CD4-positive, alpha-beta T cell treated with Interleukin-10 for 1 hour (primary cell): ENCODE results near the gene KCP.

ENCODE experiments used
- DNase-seq: peaks from one replicate; pipeline ENCODE4 v3.0.0-alpha.2; 2020

Gene KCP

DNA sequence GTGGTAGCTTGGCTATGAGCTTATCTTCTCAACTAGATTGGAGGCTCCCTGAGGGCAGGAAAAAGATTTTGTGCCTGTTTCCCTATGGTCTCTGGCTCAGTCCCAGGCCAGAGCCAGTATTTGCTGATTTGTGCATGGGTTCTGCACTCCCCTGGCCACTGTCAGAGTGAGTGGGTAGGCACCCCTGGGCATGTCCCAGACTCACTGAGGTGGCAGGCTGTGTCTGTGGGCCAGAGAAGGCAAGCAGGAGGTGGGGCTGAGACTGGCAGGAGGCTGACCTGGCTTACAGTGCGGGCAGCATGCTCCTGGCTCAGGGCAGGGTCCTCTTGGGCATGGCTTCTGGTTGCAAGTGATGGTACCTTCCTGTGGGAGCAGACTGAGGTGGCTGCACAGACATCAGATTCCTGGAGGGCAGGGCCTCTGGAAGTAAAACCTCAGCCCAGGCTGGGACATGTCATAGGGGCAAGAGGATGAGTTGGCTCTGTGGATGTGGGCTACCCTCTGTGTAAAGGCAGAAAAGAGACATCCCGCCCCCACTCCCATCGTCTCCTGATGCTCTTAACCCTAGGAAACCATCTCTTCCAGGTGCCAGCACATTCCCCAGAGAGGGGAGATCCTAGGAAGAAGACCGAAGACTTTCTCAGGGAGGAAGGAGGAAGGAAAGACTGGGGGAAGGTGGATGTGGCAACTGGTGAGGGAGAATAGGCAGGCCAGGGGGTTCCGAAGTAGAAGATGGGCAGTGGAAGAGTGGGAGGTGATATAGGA is 4.3 kb downstream of the KCP start:
- no peak for DNase-seq

DNA sequence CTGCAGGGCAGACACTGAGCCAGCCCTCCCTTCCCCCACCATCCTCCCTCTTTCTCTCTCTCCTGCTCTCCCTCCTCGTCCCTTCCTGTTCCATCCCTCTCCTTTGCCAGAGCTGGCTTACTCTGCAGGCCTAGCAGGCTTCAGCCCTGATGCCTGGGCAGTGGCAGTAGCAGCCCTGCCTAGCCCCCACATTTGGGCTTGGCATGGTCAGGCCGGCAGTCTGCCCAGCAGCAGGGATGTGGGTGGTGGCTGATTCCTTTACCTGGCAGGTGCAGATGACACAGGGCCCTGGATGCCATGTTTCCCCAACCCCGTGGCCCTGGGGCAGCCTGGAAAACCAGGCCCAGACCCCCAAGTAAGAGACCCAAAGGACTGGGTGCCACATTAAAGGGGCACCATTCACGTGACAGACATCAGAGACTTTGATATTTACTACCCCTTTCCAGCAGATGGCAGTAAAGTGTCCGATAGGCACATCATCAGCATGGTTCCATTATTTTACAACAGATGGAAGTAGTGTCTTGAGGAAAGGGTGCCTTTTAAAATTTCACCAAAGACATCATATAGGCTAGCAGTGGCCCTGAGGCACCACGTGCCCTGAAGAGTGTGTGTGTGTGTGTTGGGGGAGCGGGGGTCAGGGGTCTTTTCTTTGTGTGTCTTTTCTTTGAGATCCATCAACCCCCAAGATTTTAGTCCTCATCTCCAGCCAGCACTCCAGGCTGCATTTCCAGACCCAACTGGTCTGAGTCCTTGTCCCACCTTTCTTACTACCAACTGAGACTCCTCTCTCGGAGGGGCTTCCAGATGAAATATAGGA is 5.9 kb downstream of the KCP start:
- peak; percentile 72 for DNase-seq

DNA sequence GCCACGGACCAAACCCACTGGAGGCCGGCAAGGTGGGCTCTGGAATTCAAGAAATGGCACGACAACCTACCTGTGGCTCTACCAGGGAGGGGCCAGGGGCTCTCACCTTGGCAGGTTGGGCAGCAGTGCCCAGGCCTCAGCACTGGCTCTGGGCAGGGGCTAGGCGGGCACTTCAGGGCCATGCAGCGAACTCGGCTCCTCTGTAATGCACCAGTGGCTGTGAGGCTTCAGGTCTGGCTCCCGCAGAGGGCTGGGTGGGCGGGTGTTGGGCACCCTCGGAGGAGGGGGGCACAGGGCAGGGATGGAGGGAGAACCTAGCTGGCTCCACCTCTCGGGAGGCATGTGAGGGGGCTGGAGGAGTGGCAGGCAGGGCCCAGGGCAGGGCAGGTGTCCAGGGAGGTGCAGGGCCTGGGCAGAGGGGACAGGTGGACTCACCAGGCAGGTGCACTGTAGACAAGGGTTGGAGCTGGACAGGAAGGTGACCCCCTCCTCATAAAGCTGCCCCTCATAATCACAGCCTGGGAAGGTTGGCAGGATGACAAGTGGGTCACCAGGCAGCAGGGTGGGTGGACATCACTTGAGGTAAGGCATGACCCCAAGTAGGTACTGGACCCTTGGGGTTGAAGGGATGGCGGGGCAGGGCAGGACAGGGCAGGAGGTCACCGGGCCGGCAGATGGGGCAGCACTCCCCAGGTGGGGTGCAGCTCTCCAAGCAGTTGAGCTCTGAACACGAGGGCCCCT is 6.7 kb downstream of the KCP start:
- DNase-seq = no peak

DNA sequence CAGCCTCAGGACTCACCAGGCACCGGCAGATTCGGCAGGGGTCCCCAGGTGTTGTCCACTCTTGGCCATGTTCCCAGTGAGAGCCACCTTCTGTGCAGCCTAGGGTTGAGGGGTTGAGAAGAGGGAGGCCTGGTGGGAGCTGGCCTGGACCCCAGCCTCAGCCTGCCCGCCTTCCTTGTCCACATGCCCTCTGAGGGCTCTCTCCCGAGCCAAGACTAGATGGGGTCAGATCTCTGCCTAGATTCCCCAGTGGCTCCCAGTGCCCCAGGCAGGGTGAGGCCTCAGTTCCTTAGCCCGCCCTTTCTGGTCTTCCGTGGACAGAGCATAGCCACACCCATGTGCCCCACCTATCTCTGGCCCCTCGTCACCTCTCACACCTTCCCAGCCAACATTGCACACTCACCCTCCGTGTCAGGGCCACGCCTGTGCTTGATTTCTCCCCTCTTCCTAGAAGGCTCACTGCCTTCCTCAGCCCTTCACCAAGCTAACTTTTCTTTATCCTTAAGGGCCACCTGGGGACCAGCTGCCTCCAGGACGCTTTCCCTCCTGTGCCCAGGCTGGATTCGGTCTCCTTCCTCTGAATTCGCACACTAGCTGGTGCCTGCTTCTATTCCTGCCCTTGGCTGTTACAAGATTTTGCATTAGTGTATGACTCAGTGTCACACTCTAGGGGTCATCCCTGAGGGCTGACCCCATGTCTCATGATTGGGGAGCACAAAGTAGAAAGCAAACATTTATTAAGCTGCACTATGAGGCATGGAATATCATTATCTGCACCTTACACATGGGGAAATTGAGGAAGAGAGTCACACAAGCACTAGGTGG is 7.5 kb downstream of the KCP start:
- no peak for DNase-seq

DNA sequence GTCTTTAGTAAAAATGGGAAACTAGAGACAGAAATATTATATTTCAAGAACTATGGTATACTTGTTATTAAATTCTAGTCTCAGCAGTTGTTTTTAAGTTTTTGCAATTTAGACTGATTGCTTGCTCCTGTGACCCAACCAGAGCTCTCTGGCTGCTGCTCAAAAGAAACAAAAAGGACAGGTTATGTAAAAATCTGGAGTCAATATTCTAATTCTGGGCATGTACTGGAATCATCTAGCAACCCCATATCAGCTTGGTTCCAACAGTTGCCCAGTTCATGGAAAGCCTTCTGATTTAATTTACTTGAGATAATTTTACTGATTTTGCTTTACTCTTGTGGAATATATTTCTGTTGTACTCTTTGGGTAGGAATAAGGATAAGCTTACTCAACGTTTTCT is 10.3 kb downstream of the KCP start:
- no peak for DNase-seq

DNA sequence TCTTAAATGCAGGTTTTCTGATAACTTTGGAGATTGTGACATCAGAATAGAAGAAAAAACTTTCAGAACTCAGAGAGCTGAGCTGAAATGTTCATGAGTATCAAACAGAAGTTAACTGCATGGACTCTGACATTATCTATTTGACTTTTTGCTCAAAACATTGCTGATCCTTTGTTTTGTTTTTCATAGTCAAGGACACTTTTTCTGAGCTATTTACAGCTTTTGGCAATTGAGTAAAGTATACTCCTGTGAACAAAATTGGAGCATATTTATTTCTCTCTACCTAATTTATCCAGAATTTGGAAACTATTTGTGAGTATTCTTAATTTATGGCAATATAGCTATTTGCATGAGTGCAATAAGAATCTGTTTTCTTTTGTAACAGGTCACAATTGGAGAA is 11.1 kb downstream of the KCP start:
- DNase-seq = no peak

DNA sequence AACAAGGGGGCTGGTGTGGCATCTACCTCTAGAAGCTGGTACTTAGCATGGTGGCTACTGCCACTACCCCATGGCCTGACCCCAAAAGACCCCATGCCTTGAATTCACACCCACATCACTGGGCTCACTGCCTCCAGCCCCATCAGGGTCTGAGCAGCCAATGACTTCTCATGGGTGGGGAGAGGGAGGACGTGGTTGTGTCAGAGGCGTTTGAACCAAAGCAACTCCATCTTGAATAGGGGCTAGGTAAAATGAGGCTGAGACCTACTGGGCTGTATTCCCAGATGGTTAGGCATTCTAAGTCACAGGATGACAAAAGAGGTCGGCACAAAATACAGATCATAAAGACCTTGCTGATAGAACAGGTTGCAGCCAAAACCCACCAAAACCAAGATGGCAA is 15.2 kb downstream of the KCP start:
- no peak for DNase-seq

DNA sequence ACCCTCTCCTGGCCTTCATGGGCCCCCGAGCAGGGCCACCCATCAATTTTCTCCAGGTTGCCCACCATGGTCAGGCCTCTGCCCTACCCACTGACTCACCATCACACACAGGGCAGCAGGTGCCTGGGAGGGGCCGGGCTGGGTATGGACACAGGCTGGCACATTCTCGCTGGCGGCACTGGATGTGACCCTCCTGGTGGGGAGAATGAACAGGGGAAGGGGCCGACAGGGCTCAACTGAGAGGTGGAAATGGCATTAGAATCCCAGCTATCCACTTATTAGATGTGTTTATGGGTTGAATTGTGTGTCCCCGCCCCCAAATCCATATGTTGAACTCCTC is 16.4 kb downstream of the KCP start:
- DNase-seq = no peak

DNA sequence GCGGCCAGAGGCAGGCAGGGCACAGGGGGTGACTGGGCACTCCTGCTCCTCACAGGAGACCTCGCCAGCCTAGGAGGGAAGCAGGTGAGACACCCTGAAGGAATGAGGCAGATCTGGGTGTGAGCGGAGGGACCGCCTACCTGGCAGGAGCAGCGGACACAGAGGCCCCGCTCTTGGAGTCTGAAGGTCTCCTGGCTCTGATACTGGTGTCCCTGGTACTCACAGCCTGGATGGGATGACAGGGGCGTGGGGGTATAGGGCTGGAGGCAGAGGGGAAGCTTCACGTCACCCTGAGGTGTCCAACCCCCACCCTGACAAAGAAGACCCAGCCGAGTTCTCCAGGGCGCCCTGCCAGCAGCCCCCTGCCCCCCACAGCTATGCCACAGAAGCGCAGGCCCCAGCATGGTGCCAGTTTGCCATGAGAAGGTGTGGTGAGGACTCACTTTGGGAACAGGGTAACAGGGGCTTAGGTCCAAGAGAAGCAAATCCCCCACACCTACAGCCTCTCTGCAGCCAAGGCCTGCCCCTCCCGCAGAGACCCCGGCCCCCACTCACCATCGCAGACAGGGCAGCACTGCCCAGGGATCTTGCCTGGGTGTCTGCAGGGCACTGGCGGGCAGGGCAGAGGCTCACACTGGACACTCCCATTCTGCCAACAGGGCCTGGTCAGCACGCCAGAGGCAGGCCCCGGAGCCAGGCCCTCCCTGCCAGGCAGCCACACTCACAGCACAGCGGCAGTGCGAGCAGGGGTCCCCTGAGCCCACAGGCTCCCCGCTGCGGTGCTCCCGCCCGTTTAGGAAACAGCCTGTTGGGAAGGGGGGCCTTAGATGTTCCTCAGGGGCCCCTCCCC is 17.0 kb downstream of the KCP start:
- no peak for DNase-seq

DNA sequence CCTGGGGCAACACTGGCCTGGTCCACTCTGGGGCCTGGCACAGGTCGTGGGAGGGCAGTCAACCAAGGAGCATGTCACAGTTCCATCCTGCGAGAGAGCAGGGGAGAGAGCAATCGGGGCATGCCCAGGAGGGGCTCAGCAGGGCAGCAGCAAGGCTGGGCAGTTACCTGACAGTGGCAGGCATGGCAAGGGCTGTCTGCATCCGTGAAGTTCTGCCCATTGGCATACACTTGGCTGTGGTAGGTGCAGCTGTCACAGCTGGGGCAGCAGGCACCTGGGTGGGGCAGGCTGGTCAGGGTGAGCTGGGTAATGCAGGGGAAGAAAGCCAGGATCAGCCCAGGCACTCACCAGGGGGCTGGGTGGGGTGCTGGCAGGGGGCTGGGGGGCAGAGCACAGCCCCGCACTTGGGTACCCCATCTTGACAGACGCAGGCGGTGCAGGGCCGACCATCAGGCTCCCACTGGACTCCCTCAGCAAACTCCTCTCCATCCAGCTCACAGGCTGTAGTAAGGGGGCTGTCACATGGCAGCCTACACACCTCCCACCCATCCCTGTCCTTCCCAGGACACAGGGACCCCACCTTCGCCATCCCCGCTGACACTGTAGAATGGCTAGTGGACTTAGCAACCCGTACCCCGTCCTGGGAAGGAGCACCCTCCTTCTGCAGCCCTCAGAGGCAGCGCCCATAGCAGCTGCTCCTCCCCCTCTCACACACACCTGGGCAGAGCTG is 17.8 kb downstream of the KCP start:
- no peak for DNase-seq

DNA sequence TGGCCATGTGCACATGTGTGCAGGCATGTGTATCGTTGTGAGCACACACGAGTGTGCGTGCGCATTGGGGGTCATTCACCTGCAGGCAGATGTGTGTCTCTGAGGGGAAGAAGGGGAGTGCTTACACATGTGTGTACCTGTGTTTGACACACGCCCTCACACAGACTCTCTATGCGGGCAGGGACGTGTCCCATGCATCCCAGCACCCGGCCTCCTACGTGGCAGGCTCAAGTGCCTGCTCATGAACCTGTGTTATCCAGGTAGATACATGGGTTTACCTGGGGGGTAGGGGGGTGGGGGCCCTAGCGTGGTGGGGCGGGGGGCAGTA is 18.6 kb downstream of the KCP start:
- DNase-seq = no peak

DNA sequence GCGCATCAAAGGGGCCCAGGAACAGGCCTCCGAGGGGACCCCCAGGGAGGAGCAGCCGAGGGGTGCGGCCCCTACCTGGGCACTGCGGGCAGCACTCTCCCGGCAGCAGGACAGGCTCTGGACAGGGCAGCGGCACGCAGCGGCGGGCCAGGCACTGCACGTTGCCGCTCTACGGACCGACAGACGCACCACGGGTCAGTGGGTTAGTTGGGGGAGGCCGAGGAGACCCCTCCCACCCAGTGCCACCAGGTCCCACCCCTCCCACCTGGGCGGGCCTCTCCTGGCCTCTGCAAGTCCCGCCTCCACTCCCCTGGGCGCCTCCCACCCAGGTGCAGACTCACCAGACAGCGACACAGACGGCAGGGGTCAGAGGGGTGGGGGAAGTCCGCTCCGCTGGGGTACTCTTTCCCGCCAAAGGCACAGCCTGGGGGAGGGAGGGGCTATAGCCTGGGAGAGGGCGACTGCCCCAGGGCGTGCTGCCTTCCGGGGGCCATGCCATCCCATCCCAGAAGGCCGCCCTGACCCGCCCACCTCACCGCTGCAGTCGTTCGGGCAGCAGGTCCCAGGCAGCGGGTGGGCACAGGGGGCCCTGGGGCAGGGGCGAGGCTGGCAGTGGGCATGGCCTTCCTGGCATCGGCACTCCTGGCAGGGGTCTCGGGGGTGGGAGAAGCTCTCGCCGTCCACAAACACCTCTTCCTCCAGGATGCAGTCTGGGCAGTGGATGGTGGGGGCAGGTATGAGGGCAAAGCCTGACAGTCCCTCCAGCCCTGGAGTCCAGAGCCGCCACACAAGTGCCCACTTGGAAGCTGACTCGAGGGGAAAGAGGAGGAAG is 19.2 kb downstream of the KCP start:
- DNase-seq = peak; percentile 12

DNA sequence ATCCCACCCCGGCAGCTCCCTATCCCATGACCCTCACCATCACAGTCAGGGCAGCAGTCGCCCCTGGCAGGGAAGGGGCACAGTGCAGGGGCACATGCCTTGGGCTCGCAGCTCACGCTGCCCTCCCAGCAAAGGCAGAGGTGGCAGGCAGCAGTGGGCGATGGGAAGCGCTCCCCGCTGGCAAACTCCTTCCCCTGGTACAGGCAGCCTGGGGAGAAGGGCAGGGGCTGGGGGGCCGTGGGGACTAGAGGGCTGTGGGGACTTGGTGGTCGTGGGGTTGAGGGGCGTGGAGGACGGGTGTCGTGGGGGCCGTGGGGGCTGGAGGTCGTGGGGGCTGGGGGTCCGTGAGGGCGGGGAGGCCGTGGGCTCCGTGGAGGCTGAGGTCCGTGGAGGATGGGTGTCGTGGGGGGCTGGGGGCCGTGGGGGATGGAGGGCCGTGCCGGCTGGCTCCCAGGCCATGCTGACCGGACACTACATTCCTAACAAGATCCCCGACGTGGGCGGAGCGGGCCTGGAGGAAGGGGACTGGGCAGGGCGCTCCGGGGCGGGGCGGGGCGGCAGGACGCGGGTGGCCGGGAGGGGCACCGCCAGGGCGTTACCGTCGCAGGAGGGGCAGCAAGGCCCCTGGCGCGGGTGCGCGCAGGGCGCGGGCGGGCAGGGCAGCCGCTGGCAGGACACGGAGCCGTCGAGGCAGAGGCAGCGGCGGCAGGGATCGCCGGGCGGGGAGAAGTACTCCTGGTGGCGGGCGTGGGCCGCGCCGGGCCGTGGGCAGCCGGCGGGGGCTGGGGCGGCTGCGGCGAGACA is 20.0 kb downstream of the KCP start:
- DNase-seq = no peak

DNA sequence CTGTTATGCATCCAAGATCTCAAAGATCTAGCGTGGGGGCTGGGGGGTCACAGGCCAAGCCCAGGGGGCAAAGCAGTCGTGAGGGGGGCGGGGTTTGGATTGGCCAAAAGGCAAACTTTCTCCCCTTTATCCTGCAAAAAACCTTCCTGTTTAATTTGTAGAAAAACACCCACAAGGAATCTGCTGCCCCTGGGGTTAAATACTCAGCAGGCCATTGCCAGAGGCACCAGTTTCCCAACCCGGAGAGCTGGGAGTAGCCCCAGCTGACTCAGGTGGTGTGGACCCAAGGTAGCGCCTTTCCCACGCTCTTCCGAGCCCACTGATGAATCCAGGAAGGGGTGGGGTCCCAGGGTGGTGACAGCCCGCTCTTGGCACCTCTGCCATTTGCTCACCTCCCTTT is 21.4 kb downstream of the KCP start:
- DNase-seq = no peak

DNA sequence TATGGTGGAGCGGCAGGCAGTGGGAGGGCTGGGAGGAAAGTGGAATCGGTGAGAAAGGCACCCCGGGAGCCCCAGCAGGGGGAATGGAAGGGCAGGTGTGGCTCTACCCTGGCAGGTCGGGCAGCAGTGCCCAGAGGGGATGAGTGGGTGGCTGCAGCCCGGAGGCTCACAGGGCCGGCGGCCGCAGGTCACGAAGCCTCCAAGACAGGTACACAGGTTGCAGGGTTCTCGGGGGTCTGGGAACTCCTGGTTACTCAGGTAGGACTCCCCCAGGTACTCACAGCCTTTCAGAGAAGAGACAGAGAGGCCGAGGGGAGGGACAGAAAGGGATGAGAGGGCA is 21.8 kb downstream of the KCP start:
- no peak for DNase-seq

DNA sequence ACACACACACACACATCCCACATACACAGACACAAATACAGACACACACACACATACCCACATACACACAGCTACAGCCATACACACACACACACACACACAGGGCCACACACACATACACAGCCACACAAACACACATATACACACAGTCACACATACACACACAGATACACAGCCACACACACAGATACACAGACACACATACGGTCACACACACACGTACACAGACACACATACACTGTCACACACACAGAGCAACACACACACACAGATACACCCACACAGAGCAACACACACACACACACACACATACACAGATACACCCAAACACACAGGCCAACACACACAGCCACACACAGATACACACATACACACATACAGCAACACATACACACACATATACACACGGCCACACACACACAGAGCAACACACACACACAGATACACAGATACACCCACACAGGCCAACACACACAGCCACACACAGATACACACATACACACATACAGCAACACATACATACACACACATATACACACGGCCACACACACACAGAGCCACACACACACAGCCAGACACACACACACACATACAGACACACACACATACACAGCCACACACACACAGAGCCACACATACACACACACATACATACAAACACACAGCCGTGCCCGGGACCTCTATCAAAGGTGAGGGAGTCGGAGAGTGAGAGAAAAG is 22.3 kb downstream of the KCP start:
- no peak for DNase-seq

DNA sequence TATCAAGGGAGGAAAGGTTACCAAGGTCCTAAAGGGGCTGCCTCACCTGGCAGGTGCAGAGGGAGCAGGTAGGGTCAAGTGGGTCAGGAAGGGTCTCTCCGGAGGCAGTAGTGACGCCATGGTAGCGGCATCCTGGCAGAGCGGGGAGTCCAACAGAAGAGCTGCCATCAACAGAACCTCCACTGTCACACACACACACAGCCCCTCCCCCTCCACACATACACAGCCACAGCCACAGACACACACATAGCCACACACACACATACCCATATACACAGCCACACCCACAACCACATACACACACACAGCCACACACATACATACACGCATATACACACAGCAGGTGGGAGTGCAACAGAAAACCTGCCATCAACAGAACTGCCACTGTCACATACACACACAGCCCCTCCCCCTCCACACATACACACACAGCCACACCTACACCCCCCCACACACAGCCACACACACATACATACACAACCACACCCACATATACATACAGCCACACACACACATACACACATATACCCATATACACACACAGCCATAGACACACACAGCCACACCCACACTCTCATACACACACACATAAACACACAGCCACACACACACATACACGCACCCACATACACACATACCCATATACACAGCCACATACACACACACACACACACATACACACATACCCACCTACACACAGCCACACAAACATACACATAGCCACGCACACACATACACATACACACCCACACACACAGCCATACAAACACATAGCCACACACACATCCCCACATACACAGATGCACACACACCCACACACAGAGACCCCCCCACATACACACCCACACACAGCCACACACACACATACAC is 23.1 kb downstream of the KCP start:
- DNase-seq = no peak
